NT2/D1 (cell line): ENCODE data around the gene FAXDC2.

Experiments used
- DNase-seq: peaks from one replicate; pipeline ENCODE4 v3.0.0-alpha.2; 2011; ENCODE audit warnings: low read depth, low spot score
- H3K27me3 ChIP-seq: 2 replicates; pipeline ENCODE4 v1.6.0; 2011; ENCODE audit warnings: mild to moderate bottlenecking; ENCODE audit not compliant: insufficient read length, insufficient read depth
- H3K36me3 ChIP-seq: 2 replicates; pipeline ENCODE4 v1.6.1; 2011; ENCODE audit warnings: mild to moderate bottlenecking, low read length, mixed read lengths; ENCODE audit not compliant: insufficient read depth, insufficient read length
- H3K4me1 ChIP-seq: 2 replicates; pipeline ENCODE4 v1.5.1; 2011; ENCODE audit not compliant: insufficient read depth, insufficient read length
- H3K4me3 ChIP-seq: 2 replicates; pipeline ENCODE4 v1.5.1; 2011; ENCODE audit warnings: low read depth; ENCODE audit not compliant: insufficient read length
- H3K9ac ChIP-seq: 2 replicates; pipeline ENCODE4 v1.6.0; 2011; ENCODE audit warnings: low read depth; ENCODE audit not compliant: insufficient read length
- H3K9me3 ChIP-seq: 2 replicates; pipeline ENCODE4 v1.5.1; 2011; ENCODE audit warnings: mild to moderate bottlenecking, low read length; ENCODE audit not compliant: insufficient read depth
- SUZ12 ChIP-seq: IDR thresholded peaks from 2 replicates; pipeline ENCODE4 v1.6.1; 2011; ENCODE audit not compliant: insufficient read length, insufficient read depth; ENCODE audit errors: extremely low read depth
- YY1 ChIP-seq: IDR thresholded peaks from 2 replicates; pipeline ENCODE4 v1.6.1; 2011; ENCODE audit not compliant: insufficient read length, insufficient read depth
- ZNF274 ChIP-seq: IDR thresholded peaks from 2 replicates; pipeline ENCODE4 v1.6.1; 2011; ENCODE audit warnings: mild to moderate bottlenecking, low read depth, low read length

FAXDC2 gene

DNA sequence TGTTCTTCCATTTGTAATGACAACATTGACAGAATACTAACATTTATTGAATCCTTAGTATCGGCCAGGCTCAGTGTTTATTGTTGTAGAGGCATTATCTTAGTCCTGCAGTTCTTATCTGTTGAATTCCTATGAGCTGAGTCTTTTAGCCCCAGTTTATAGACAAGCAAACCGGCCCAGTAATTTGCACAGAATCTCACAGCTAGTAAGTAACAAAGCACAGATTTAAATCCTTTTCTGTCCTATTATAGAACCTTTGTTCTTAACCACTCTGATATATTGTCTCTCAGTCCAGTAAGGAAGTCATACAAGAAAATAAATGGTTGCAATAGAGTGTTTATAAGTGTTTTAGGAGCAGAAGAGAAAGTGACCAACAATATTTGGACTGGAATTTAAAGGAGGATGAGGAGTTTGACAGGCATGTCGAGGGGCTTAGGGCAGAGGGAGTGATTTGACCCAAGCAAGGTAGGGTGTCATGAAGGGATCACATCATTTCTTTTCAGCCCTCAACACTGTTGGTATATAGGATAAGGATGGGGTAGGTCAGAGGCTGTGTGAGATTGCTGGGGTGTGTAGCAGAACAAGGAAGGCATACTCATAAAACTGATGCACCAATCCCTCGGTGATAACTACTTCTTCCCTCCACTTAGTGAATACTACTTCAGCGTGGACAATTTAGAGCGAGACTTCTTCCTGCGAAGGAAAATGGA, 55.7 kb downstream of the FAXDC2 start:
- H3K9me3 ChIP-seq = no peaks in the 10 kb centered on the region
- H3K4me3 ChIP-seq = no peak overlapping the region
- TF ChIP-seq ZNF274 (no peak), SUZ12 (no peak), YY1 (no peak)
- peaks cover 83% of the 10 kb centered on the region for H3K36me3 ChIP-seq
- H3K4me1 ChIP-seq = peaks cover 2% of the 10 kb centered on the region
- H3K27me3 ChIP-seq = no peaks in the 10 kb centered on the region
- no peak for DNase-seq
- no peak overlapping the region for H3K9ac ChIP-seq

GRCh38 chr5:154793599-154794524, 56.5 kb downstream of the FAXDC2 start:
- TF ChIP-seq SUZ12 (no peak), ZNF274 (no peak), YY1 (no peak)
- Histone ChIP-seq H3K27me3 (no peaks in the 10 kb centered on the region), H3K4me3 (no peak overlapping the region), H3K4me1 (no peaks in the 10 kb centered on the region), H3K9me3 (no peaks in the 10 kb centered on the region), H3K36me3 (peaks cover 75% of the 10 kb centered on the region), H3K9ac (no peak overlapping the region)
- DNase-seq = no peak

GRCh38 chr5:154791535-154791934, 58.9 kb downstream of the FAXDC2 start:
- no peak for DNase-seq
- Histone ChIP-seq H3K36me3 (peaks cover 57% of the 10 kb centered on the region), H3K4me1 (no peaks in the 10 kb centered on the region), H3K27me3 (no peaks in the 10 kb centered on the region), H3K4me3 (no peak overlapping the region), H3K9me3 (no peaks in the 10 kb centered on the region), H3K9ac (no peak overlapping the region)
- no peak for TF ChIP-seq YY1
- TF ChIP-seq SUZ12 = no peak
- TF ChIP-seq ZNF274 = no peak

DNA sequence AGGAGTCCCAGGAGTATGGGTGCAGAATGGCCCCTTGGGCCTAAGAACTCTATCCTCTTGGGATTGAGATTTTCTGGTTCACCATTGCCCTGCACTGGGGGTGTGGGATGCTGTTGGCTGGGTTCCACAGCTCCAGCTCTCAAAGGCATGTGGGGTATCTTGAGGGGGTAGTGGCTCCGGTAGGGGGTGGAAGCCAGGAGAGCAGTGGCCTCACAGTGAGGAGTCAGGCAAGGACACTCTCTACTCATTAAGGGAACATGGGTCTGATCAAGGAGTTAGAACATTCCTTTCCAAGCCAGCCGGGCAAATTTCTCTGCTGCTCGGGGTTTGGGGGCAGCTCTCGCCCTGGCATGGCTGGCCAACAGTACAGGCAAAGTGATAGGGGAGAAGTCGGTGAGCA, 62.2 kb downstream of the FAXDC2 start:
- Histone ChIP-seq H3K4me3 (no peak overlapping the region), H3K9ac (no peak overlapping the region), H3K36me3 (peaks cover 32% of the 10 kb centered on the region), H3K4me1 (no peaks in the 10 kb centered on the region), H3K27me3 (no peaks in the 10 kb centered on the region), H3K9me3 (no peaks in the 10 kb centered on the region)
- TF ChIP-seq SUZ12 (no peak), YY1 (no peak), ZNF274 (no peak)
- no peak for DNase-seq

DNA sequence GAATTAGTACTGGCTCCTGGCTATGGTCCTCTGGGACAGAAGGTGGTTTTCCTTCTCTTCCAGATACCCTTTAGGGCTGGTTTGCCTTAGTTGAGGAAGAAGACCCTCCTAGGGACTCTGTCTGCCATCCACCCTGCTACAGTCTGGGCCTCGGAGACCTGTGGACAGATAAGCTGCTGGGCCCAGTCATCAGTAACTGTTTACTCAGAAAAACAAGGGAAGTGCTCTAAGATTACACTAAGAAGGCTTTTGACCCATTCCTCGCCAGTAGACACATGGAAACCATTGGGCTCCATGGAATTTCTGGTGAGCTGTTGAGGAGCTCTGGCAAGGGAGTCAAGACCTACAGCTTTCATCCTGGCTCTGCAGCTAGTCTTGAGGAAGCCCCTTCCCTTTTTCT, 64.0 kb downstream of the FAXDC2 start:
- H3K4me3 ChIP-seq = no peak overlapping the region
- H3K9me3 ChIP-seq = no peaks in the 10 kb centered on the region
- H3K27me3 ChIP-seq = no peaks in the 10 kb centered on the region
- peaks cover 20% of the 10 kb centered on the region for H3K36me3 ChIP-seq
- no peak overlapping the region for H3K9ac ChIP-seq
- TF ChIP-seq ZNF274 (no peak), SUZ12 (no peak), YY1 (no peak)
- DNase-seq = no peak
- peaks cover 8% of the 10 kb centered on the region for H3K4me1 ChIP-seq

DNA sequence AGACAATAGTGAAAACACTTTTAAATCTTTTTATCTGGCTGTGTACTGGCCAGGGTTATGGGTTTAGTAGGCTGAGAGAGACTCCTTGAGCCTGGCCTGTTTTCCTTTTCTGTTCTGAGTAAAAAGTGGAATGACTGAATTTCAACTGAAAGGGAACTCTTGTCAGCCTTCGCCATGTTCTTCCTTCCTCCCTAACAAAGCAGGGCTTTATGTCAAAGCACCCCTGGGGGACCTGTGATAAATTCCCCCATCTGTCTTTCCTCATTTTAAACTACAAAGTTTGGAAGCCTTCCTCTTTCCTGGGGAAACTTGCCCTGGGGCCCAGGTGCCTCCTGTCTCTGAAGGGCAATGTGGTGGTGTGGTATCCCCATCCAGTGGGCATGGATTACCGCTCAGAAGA, 65.5 kb downstream of the FAXDC2 start:
- Histone ChIP-seq H3K9me3 (no peaks in the 10 kb centered on the region), H3K36me3 (peaks cover 8% of the 10 kb centered on the region), H3K4me1 (peaks cover 8% of the 10 kb centered on the region), H3K4me3 (no peak overlapping the region), H3K27me3 (no peaks in the 10 kb centered on the region), H3K9ac (no peak overlapping the region)
- TF ChIP-seq ZNF274 (no peak), YY1 (no peak), SUZ12 (no peak)
- DNase-seq = no peak

DNA sequence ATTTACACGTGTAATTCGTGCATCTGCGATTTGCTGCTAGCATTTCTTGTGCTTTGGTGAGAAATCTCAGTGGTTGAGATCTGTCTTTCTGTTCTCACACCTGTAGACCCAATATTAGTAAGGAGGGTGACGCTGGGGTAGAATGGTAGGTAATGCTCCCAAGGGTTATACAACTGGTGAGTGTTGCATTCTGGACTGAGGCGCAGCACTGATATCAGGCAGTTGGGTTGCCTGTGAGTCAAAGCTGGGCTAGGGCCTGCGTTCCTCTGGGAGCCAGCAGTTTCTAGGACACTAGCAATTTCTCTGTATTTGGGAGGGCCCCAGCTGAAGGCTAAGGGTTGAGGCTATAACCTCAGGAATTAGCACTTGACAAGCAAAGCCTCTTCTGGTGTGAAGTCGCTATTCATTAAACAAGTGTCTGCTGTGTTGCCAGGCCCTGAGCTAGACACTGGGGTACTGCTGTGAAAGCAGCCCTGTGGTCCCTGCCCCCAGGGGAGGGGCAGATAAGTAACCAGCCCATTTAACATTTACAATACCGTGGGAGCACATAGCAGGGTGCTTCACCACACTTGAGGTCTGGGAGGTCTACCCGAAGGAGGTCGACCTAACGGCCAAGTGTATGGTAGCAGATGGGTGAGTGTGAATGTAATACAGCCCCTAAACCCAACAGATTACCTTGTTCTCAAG, 66.5 kb downstream of the FAXDC2 start:
- DNase-seq = no peak
- H3K9me3 ChIP-seq = no peaks in the 10 kb centered on the region
- H3K4me1 ChIP-seq = peaks cover 8% of the 10 kb centered on the region
- TF ChIP-seq SUZ12 (no peak), ZNF274 (no peak), YY1 (no peak)
- H3K36me3 ChIP-seq = peaks cover 9% of the 10 kb centered on the region
- H3K4me3 ChIP-seq = no peak overlapping the region
- H3K27me3 ChIP-seq = no peaks in the 10 kb centered on the region
- H3K9ac ChIP-seq = no peak overlapping the region
